NOMO-1 (cell line): Measurements from ENCODE around the gene TMEM237.

ENCODE experiments used
- DNase-seq, 2 experiments: peaks; one replicate each; lab custom pipeline; 2025; ENCODE audit not compliant: unreplicated experiment in 2 of 2; lab: John Stamatoyannopoulos, UW

TMEM237 gene

DNA sequence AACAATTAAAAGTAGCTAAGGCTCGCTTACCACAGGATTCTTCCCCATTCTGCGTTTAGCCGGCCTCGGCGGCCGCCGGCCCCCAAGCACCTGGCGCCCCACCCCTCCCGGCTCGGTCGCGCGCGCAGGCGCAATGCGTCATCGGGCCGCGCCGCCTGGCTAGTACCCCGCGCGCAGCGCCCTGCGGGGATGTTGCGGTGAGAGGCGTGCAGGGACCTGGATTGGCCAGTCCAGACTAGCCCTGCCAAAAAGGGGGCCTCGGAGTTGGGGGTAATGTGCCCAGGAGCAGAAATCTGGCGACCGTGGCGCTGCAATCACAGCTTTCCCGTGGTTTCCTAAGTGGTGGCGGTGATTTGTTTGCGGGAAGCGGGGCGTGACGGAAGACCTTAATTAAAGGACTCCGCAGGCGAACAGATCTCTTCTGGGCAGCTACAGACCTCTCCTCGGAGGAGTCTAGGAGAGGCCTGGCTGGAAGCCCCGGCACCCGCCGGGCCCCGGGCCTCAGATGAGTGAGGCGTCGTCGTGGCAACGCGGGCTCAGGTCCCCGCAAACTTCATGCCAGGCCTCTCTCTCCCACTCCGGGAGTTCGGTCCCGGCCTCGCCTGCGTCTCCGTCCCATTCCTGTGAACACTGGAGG lies 606 bp downstream of the TMEM237 start:
- peak; percentile 80 to 84 for DNase-seq

DNA sequence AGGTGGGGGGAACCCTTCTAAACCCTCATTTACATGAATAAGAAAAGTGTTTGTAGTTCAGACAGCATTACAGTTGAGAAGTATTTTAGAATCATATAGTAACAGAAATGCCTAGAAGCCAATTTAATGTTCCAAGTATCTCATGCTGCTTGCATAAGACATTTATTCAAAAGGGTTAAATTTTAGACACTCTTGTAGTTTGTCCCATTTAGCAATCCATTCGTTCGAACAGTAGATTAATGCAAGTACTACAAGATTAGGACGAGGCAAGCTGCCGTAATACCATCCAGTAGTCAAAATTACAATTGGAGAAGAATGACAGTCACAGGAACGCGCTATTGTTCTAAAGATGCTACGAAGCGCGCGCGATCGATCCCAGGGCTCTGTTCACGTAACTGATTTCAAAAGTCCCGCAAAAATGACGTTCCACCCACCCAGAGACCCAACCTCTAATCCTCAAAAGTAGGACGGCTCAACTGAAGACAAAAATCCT lies 1.2 kb downstream of the TMEM237 start:
- peak; percentile 63 to 80 for DNase-seq

DNA sequence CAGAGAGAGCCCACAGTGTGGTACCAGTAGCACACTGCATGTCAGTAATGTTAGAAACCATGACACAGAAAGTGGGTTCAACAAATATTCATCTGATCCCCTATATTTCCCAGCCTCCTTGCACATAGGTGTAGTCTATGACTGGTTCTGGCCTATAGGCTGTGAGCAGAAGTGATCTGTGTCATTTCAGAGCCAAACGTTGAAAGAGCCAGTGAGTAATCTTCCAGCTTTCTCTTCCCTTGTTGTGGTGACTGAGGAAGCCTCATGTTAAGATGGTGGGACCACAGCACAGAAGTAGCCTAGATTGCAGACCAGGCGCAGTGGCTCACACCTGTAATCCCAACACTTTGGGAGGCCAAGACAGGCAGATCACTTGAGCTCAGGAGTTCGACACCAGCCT lies 4.1 kb downstream of the TMEM237 start:
- no peak for DNase-seq

DNA sequence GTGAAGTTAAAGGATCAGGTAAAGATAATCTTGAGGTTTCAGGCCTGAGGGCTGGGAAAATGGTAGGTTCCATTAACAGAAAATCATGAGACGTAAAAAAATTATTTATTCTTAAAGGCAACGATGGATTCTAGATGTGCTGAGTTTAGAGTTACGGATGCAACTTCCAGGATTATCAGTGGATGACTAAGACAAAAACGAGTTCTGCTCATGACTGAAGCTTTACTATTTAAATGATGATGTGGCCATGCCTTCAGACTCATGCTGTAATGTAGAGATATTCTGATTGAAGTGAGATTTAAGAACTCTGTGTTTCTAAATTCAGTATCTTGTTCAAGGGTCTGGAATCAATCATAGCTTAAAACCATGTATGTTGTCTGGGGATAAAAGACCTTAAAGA lies 5.0 kb downstream of the TMEM237 start:
- no peak for DNase-seq

DNA sequence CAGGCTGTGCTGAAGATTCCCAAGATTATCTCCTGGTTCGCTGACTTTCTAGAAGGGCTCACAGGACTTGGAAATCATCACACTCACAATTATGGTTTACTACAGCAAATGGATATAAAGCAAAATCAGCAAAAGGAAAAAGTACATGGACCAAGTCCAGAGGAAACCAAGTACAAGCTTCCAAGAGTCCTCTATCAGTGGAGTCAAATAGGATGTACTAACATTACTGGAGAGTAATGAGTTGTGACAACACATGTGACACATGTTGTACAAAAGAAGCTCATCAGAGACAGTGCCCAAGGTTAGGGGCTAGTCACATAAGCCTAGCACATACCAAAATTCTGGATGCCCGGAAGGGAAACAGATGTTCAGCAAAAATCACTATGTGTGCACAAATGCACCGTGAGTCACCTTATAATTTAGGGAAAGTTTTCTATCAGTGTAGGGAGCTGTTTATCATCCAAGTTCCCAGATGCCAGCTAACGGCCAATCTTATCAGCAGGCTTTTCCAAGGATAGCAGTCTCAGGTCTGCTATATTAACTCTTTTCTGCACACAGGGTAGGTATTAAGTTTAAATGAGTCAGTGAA lies 9.5 kb downstream of the TMEM237 start:
- no peak for DNase-seq

DNA sequence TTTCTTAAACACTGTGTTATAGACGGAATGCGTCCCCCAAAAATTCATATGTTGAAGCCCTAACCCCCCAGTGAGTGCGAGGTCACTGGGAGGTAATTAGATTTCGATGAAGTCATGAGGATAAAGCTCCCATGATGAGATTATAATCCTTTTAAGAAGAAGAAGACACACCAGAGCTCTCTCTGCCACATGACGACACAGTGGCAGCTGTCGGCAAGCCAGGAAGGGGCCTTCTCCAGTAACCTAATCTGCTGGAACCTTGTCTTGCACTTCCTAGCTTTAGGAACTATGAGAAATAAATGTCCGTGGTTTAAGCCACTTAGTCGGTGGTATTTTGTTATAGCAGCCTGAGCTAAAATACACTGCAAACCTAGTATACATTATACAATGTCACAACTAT lies 12.3 kb downstream of the TMEM237 start:
- DNase-seq = no peak

GRCh38 chr2:201630577-201630976 lies 12.7 kb downstream of the TMEM237 start:
- no peak for DNase-seq

DNA sequence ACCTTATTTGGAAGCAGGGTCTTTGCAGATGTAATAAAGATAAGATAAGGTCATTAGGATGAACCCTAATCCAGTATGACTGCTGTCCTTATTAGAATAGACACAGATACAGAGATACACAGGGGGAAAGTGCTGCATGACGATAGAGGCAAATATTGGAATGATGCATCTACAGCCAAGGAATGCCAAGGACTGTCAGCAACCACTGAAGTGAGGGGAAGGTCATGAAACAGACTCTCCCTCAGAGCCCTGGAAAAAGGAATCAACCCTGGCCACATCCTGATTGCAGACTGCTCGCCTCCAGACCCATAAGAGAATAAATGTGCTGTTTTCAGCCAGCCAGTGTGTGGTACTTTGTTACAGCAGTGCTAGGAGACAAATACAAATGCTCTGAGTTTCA lies 14.8 kb downstream of the TMEM237 start:
- DNase-seq = no peak

DNA sequence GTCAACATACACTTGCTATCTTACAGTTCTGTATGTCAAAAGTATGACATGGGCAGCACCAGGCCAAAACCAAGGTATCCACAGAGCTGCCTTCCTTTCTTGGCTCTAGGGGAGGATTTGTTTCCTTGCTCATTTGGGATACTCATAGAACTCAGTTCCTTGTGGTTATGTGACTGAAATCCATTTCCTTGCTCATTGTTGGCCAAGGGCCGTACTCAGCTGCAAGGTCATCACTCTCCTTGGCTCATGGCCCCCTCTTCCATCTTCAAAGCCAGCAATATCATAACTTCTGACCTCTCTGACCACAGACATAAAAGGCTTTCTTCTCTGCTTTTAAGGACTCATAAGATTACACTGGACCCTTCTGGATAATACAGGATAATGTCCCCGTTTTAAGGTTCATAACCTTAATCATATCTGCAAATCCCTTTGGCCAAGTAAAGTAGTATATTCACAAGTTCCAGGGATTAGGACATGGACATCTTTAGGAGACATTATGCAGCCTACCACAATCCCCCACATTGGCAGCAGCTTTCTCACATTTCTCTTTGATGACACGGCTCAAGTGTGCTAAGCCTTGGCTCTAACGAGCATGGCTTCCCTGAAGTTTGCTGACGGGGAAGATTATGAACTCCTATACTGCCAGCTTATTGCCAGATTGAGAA lies 20.9 kb downstream of the TMEM237 start:
- no peak for DNase-seq

DNA sequence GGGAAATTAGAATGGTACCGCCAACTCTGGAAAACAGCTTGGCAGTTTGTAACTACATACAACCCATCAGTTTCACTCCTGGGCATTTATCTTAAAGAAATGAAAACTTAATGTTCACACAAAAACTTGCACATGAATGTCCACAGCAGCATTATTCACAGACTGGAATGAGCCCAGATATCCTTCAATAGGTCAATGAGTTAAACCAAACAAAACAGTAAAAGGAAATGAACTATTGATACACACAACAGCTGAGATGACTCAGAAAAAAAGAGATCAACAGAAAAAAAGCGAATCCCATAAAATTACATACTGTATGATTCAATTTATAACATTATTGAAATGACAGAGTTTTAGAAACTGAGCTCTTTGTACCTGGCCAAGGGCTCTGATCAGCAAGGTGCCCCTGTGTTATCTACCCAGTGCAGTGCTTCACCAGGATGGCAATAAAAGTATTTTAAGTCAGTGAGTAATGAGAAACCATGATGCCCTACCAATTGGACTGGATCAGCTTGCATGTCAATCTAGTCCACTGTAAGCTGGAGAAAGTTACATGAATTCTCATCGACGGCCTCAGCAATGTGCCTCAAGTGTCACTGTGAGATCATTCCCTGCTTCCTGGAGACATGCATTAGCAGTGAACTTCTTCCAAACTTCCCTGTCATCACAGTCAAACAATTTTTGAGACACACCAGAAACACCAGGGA lies 21.9 kb downstream of the TMEM237 start:
- DNase-seq = no peak

DNA sequence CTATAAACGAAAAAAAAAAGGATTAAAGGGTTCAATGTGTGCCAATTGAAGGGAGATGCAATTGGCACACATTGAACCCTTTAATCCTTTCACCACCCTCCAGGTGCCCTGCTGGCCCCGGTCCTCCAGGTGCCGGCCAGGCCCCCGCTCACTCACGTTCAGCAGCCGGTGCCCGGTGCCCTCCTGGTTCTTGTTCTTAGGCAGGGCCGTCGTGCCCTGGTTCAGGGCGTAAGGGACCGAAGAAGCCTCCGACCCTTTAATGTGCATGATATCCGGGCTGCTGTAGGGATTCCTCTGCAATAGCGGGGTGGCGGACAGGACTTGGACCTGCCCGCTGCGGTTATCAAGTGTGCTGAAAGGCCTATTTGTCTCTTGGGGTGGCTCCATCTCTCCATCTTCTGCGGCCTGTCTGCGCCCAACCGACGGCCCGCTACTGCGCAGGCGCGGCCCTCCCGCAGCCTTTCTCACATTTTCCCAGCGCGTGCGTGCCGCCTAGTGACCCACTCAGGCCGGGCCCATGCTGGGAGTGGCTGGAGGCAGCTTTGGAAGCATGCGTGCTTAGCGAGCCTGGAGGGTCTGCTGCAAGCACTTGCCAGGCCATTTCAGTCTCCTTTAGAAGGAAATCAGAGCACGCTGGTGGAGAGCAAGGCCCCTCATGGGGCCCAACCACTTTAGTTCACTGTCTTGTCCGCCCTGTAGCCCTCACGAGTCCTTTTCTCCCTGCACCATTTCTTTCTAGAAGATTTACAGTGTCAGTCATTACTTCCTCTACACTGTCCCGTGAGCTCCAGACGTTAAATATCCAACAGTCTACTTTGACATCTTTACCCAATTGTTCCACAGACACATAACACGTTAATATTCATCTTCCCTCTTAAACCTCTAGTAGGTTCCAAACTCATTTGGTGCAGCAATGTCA lies 24.3 kb downstream of the TMEM237 start:
- peak; percentile 12 to 57 for DNase-seq

DNA sequence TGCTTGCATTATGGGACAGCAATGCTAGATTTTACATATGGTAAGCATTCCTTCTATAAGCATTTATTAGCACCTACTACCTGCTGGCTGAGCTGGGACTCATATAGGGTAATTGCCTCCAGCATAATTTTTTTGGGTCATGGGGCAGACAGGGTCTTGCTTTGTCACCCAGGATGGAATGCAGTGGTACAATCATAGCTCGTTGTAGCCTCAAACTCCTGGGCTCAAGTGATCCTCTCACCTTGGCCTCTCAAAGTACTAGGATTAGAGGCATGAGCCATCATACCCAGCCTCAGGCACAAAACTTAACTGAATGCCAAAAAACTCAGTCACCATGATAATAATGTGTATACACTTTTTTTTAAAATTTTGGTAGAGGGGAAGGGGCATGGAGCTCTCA lies 35.3 kb downstream of the TMEM237 start:
- DNase-seq = no peak

DNA sequence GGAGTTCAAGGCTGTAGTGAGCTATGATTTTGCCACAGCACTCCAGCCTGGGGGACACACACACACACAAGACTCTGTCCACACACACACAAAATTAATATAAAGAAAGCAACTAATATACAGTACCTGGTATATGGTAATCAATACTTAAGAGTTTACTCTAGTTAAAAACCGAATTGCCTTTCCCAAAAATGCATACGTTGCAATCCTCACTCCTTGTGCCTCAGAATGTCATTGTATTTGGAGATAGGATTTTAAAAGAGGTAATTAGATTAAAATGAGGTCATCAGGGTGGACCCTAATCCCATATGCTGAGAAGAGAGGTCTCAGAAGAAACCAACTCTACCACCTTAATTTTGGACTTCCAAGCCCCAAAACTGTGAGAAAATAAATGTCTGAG lies 35.7 kb downstream of the TMEM237 start:
- no peak for DNase-seq

GRCh38 chr2:201600906-201601305 lies 42.4 kb downstream of the TMEM237 start:
- no peak for DNase-seq

- no peak for DNase-seq
Observed at GRCh38 chr2:201597397-201597796, 45.9 kb downstream of the TMEM237 start.

- peak in 1 of 2 experiments; percentile 59 for DNase-seq
Observed at GRCh38 chr2:201580486-201580885, 62.8 kb downstream of the TMEM237 start.

DNA sequence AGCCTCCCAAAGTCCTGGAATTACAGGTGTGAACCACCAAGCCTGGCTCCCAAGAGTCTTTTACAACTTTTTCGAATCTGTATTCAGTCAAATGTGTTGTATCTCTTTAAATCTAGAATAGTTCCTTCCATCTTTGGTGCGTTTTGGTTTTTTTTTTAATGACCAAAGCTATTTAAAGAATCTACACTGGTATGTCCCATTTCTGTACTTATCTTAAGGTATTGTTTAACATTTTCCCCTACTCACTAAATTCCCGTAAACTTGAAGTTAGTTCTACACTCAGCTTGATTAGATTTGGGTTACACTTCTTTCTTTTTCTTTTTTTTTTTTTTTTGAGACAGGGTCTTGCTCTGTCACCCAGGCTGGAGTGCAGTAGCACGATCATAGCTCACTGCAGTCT lies 63.8 kb downstream of the TMEM237 start:
- DNase-seq = no peak

GRCh38 chr2:201575971-201576370 lies 67.3 kb downstream of the TMEM237 start:
- DNase-seq = peak in 1 of 2 experiments; percentile 16

GRCh38 chr2:201574766-201575165 lies 68.5 kb downstream of the TMEM237 start:
- DNase-seq = peak; percentile 43 to 72

DNA sequence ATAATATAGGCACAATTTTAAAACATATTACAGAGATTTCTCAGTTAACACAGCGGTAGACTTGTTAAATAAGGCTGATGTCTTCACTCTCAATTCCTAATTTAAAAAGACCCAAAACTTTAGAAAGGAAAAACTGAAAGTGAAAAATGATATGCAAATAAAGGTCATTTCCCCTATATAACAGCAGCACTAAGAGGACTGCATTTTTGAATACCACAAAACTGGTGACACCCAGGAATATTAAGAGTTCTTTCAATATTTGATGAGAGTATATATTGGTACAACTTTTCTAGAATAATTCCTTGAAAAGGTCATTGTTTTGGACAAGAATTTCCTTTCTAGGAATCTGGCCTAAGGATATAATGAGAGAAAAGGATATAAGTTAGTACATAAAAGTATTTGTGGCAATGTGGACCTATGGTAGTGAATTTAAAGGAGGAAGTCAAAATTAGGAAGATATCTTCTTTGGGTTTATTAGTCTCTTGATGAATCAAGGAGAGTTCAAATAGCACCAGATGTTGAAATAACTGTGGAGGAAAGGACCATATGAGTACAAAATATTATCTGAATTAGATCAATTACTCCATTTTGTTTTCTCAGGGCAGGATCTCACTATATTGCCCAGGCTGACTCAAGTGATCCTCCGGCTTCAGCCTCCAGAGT lies 70.3 kb downstream of the TMEM237 start:
- DNase-seq = peak in 1 of 2 experiments; percentile 63
